ENCODE measurements around the gene HOXD1.

The HOXD1 gene

DNA sequence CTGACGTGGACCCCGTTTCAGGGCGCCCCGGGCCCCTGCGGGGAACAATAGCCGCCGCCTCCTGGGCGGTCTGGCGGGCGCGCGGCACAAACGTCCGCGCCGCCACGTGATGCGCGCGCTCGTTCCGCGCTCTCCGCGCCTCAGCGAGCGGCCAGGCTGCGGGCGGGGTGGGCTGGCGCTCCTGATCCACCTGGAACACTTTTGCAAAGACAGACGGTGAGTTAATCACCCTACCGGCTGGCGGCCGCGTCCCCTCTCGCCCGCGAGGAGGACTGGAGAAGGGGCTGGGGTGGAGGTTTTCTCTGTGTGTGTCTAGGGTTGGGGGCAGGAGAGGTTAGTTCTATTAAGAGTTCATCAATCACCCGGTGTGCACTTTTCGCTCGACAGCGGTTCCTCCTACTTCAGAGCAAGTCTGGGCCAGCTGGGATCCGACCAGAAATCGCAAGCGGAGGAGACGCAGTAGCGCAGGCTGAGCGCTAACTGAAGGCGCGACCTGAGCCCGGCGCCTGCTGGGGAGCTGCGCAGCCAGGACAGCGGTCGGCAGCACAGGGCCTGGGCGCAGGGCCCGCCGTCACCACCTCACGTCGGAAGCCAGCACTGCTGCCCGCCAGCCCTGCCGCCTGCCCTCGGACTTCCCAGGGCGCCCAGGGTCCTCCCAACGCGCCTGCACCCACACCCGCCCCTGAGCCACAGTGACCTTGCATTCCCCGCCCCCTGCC, 10.3 kb upstream of the HOXD1 start:
- H3K4me3 ChIP-seq (replicated peaks in 1 of 2; ENCODE audit: low read depth in 2 of 2, low read length in 2 of 2) = no peak overlapping the region
- TF ChIP-seq CTCF (IDR thresholded peaks at IDR 0.05; ENCODE audit: low read depth, low read length) = no peak
- no peak for DNase-seq (ENCODE audit: low read depth in 2 of 2)

GRCh38 chr2:176178757-176179295, 9.6 kb upstream of the HOXD1 start:
- H3K4me3 ChIP-seq (replicated peaks in 1 of 2; ENCODE audit: low read depth in 2 of 2, low read length in 2 of 2) = no peak overlapping the region
- no peak for DNase-seq (ENCODE audit: low read depth in 2 of 2)
- no peak for TF ChIP-seq CTCF (IDR thresholded peaks at IDR 0.05; ENCODE audit: low read depth, low read length)

DNA sequence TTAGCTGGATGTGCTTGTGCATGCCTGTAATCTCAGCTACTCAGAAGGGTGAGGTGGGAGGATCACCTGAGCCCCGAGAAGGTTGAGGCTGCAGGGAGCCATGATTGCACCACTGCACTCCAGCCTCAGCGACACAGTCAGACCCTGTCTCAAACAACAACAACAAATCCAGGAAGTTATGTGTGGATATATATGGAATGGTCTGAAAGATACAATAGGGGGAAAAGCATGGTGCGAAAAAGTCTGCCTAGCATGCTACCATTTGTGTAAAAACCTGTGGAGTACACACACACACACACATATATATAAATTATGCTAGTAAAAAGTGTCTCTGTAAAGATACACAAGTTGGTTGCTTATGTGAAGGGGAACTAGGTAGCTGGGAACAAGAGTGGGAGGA, 6.9 kb upstream of the HOXD1 start:
- TF ChIP-seq CTCF (IDR thresholded peaks at IDR 0.05; ENCODE audit: low read depth, low read length) = no peak
- DNase-seq (ENCODE audit: low read depth in 2 of 2) = no peak
- no peak overlapping the region for H3K4me3 ChIP-seq (replicated peaks in 1 of 2; ENCODE audit: low read depth in 2 of 2, low read length in 2 of 2)

GRCh38 chr2:176182671-176183070, 5.8 kb upstream of the HOXD1 start:
- no peak for DNase-seq (ENCODE audit: low read depth in 2 of 2)
- TF ChIP-seq CTCF (IDR thresholded peaks at IDR 0.05; ENCODE audit: low read depth, low read length) = no peak

GRCh38 chr2:176184749-176185148, 3.7 kb upstream of the HOXD1 start:
- H3K4me3 ChIP-seq (replicated peaks in 1 of 2; ENCODE audit: low read depth in 2 of 2, low read length in 2 of 2) = no peak overlapping the region
- TF ChIP-seq CTCF (IDR thresholded peaks at IDR 0.05; ENCODE audit: low read depth, low read length) = no peak
- DNase-seq (ENCODE audit: low read depth in 2 of 2) = no peak

More at GRCh38 chr2:176182671-176183070, 5.8 kb upstream of the HOXD1 start:
- no peak overlapping the region for H3K4me3 ChIP-seq (replicated peaks in 1 of 2; ENCODE audit: low read depth in 2 of 2, low read length in 2 of 2)

DNA sequence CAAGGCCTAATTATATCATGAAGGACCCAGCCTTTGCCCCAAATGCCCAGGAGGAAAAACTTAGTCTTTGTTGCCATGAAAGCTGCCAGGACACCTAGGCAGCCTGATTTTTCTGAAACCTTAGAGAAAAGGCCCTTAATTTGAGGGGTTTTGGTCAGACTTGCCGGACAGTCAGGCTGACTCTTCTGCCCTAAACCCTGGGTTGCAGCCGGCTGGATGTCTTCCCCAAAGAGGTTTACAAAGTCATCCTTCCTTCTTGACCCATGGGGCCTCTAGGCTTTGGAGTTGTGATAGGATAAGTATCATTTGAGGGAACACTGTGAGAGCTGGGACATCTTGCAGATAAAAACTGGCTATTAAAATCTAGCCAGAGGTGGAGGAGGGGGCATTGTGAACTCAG, 2.4 kb upstream of the HOXD1 start:
- no peak for TF ChIP-seq CTCF (IDR thresholded peaks at IDR 0.05; ENCODE audit: low read depth, low read length)
- DNase-seq (ENCODE audit: low read depth in 2 of 2) = no peak
- no peak overlapping the region for H3K4me3 ChIP-seq (replicated peaks in 1 of 2; ENCODE audit: low read depth in 2 of 2, low read length in 2 of 2)

Data from cardiac fibroblast (primary cell).